Measurements from ENCODE around the gene CRYGB.
"Not testable (repeated sequence)": the region's sequence is repeated elsewhere in the genome, so short reads cannot be mapped to it uniquely, and the experiment has no call there.

The CRYGB gene

GRCh38 chr2:208112273-208112745 is 33.6 kb downstream of the CRYGB start:
- DNase-seq, result not testable (repeated sequence)

GRCh38 chr2:208103616-208104015 is 42.3 kb downstream of the CRYGB start:
- DNase-seq, result no peak

- DNase-seq, result peak in 1 of 2 experiments; percentile 45
These were observed 44.0 kb downstream of the CRYGB start for GRCh38 chr2:208101716-208102631.

- no peak for DNase-seq
These were observed 46.1 kb downstream of the CRYGB start for GRCh38 chr2:208099682-208100470.

DNA sequence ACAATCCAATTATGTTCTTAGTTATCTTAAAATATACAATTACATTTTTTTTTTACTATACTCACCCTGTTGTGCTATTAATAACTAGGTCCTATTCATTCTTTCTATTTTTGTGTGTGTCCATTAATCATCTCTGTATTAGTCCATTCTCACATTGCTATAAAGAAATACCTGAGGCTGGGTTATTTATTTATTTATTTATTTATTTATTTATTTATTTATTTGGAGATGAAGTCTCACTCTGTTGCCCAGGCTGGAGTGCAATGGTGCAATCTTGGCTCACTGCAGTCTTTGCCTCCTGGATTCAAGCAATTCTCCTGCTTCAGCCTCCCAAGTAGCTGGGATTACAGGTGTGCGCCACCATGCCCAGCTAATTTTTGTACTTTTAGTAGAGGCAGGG is 47.3 kb downstream of the CRYGB start:
- not testable (repeated sequence) for DNase-seq

GRCh38 chr2:208098267-208098666 is 47.7 kb downstream of the CRYGB start:
- DNase-seq, result no peak

DNA sequence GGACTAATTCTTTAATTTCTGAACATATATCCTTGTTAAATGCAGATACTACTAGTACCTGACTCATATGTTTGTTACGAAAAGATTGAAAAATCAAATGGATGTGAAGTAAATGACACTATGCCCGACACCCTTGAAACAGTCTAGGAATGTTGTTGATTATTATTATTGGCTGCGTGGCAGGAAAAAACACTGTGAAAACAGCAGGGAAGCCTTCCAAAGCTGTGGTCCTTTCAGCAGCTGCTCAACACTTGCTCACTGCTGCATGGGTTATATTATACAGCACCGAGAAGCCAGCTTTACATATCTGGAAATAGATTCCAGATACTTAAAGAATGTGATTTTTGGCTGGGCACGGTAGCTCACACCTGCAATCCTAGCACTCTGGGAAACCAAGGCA is 48.2 kb downstream of the CRYGB start:
- no peak for DNase-seq

- no peak for DNase-seq
These were observed 48.6 kb downstream of the CRYGB start for GRCh38 chr2:208097313-208097712.

- no peak for DNase-seq
These were observed 49.9 kb downstream of the CRYGB start for GRCh38 chr2:208096080-208096479.

GRCh38 chr2:208093128-208093527 is 52.8 kb downstream of the CRYGB start:
- no peak for DNase-seq
